ENCODE measurements around the gene GSTP1. TPM values are rescaled to one million over a fixed set of nuclear protein-coding genes. Genes with fewer than 3 reads are reported as not detected.
"Not testable (repeated sequence)": the region's sequence is repeated elsewhere in the genome, so short reads cannot be mapped to it uniquely, and the experiment has no call there.

GSTP1 gene
- total and polyA plus RNA-seq, 4 donors: 241 to 756 (median 473) TPM

DNA sequence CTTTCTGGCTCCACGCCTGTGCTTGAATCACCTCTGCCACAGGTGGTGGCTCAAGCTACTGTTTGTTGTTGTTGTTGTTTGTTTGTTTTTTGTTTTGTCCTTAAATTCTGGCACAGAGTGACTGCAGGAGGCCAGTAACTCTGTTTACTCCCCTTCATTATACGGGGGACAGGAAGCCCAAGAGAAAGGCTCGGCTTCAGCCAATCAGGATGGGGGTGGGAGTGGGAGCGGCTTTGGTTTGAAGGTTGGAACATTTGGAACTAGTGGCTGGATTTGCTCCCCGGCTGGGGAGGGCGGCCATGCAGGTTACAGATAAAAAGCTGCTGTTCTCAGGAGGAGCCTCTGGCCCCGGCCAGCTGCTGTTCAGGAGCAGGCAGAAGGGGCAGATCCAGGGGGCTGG lies 40.6 kb upstream of the GSTP1 start:
- DNase-seq (ENCODE audit: low read depth in 4 of 6, low spot score in 6 of 6): no peak
- Histone ChIP-seq H3K27ac (ENCODE audit: low read depth, low read length) (no peak overlapping the region), H3K27me3 (ENCODE audit: control insufficient read depth, insufficient read depth, low read length) (no peaks in the 10 kb centered on the region), H3K4me1 (ENCODE audit: control insufficient read depth, insufficient read depth, low read length) (peaks cover 5% of the 10 kb centered on the region), H3K9me3 (ENCODE audit: control insufficient read depth, insufficient read depth, low read length) (no peaks in the 10 kb centered on the region), H3K36me3 (ENCODE audit: control insufficient read depth, insufficient read depth, low read length) (no peaks in the 10 kb centered on the region), H3K4me3 (ENCODE audit: low read depth, low read length) (no peak overlapping the region)
- WGBS (ENCODE audit: insufficient coverage): 55% methylated on average over 5 of the region's 7 CpGs

DNA sequence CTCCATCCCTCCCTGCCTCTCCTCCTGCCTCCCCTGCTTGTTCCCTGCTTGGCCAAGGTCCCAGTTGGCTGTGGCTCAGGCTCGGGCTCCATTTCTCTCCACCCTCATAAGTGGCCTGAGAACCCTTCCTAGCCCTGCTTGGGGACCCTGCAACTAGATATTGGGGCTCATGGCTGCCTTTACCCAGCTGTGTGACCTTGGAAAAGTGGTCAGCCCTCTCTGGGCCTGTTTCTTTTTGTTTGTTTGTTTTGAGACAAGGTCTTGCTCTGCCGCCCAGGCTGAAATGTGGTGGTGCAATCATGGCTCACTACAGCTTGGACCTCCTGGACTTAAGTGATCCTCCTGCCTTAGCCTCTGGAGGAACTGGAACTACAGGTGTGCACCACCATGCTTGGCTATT lies 40.0 kb upstream of the GSTP1 start:
- no peaks in the 10 kb centered on the region for H3K27me3 ChIP-seq (ENCODE audit: control insufficient read depth, insufficient read depth, low read length)
- H3K36me3 ChIP-seq (ENCODE audit: control insufficient read depth, insufficient read depth, low read length): no peaks in the 10 kb centered on the region
- H3K9me3 ChIP-seq (ENCODE audit: control insufficient read depth, insufficient read depth, low read length): no peaks in the 10 kb centered on the region
- DNase-seq (ENCODE audit: low read depth in 4 of 6, low spot score in 6 of 6): no peak
- peaks cover 5% of the 10 kb centered on the region for H3K4me1 ChIP-seq (ENCODE audit: control insufficient read depth, insufficient read depth, low read length)
- H3K4me3 ChIP-seq (ENCODE audit: low read depth, low read length): no peak overlapping the region
- H3K27ac ChIP-seq (ENCODE audit: low read depth, low read length): no peak overlapping the region
- 67% methylated on average over 2 of the region's 2 CpGs for WGBS (ENCODE audit: insufficient coverage)

DNA sequence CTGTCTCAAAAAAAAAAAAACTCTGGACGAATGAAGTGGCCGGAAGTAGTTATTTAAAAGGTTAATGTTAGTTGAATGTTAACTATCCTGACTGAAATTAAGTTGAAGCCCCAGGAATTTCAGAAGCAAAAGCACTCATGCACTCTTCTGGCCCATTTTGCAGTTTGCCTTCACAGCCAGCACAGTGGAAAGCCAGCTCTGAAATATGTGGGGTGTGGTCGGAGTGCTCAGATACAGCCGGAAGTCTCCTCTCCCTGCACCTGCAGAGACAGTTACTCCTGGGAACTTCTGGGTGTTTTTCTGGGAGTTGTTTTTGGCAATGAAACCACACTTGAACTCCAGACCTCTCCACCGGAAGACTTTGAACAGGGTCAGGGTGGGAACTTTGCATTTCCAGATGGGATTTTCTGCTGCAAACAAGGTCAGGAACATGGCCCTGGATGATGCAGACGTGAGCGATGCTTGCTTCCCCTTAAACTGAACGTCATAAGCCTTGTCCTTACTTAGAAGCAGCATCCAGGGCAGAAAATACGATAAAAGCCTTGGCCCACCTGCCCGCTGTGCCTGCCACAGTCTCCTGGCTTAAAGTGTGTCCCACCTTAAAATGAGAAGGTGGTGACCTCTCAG lies 38.9 kb upstream of the GSTP1 start:
- 74% methylated on average over 9 of the region's 10 CpGs for WGBS (ENCODE audit: insufficient coverage)
- no peak overlapping the region for H3K4me3 ChIP-seq (ENCODE audit: low read depth, low read length)
- no peaks in the 10 kb centered on the region for H3K9me3 ChIP-seq (ENCODE audit: control insufficient read depth, insufficient read depth, low read length)
- H3K36me3 ChIP-seq (ENCODE audit: control insufficient read depth, insufficient read depth, low read length): no peaks in the 10 kb centered on the region
- H3K27me3 ChIP-seq (ENCODE audit: control insufficient read depth, insufficient read depth, low read length): no peaks in the 10 kb centered on the region
- H3K27ac ChIP-seq (ENCODE audit: low read depth, low read length): peak overlapping the region; percentile 61
- H3K4me1 ChIP-seq (ENCODE audit: control insufficient read depth, insufficient read depth, low read length): peaks cover 5% of the 10 kb centered on the region
- DNase-seq (ENCODE audit: low read depth in 4 of 6, low spot score in 6 of 6): peak in 1 of 6 donors; percentile 51

DNA sequence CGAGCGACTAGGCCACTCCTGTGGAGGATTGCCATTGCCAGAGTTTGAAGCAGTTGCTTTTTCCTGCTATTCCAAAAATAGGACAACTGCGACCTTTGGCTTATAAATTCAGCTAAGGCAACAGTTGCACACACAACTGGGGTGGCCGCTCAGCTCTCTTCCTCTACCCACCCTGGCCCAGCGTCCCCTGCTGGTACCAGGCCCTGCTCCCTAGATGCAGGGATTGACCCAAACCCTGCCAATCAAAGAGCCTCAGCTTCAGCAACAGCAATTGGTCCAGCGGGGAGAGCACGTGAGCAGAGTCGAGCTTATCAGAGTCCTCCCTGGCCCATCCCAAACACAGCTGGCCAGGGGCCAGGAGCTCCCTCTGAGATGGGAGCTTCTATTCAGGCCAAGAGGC lies 38.3 kb upstream of the GSTP1 start:
- H3K27ac ChIP-seq (ENCODE audit: low read depth, low read length): peak overlapping the region; percentile 61
- H3K4me1 ChIP-seq (ENCODE audit: control insufficient read depth, insufficient read depth, low read length): peaks cover 5% of the 10 kb centered on the region
- peak in 2 of 6 donors; percentile 13 to 43 for DNase-seq (ENCODE audit: low read depth in 4 of 6, low spot score in 6 of 6)
- no peaks in the 10 kb centered on the region for H3K27me3 ChIP-seq (ENCODE audit: control insufficient read depth, insufficient read depth, low read length)
- H3K4me3 ChIP-seq (ENCODE audit: low read depth, low read length): no peak overlapping the region
- no peaks in the 10 kb centered on the region for H3K36me3 ChIP-seq (ENCODE audit: control insufficient read depth, insufficient read depth, low read length)
- H3K9me3 ChIP-seq (ENCODE audit: control insufficient read depth, insufficient read depth, low read length): no peaks in the 10 kb centered on the region
- WGBS (ENCODE audit: insufficient coverage): 50% methylated on average over 8 of the region's 8 CpGs

DNA sequence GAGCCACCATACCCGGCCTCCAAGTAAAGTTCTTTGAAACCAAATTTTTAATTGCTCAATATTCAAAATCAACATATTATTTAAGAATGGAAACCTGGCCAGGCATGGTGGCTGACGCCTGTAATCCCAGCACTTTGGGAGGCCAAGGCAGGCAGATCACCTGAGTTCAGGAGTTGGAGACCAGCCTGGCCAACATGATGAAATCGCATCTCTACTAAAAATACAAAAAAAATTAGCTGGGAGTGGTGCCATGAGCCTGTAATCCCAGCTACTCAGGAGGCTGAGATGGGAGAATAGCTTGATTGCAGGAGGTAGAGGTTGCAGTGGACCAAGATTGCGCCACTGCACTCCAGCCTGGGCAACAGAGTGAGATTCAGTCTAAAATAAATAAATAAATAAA lies 35.5 kb upstream of the GSTP1 start:
- H3K4me1 ChIP-seq (ENCODE audit: control insufficient read depth, insufficient read depth, low read length); DNase-seq (ENCODE audit: low read depth in 4 of 6, low spot score in 6 of 6); H3K27ac ChIP-seq (ENCODE audit: low read depth, low read length); H3K27me3 ChIP-seq (ENCODE audit: control insufficient read depth, insufficient read depth, low read length); H3K9me3 ChIP-seq (ENCODE audit: control insufficient read depth, insufficient read depth, low read length); H3K4me3 ChIP-seq (ENCODE audit: low read depth, low read length); H3K36me3 ChIP-seq (ENCODE audit: control insufficient read depth, insufficient read depth, low read length): not testable (repeated sequence)
- no CpG with 5 or more reads among the region's 4 CpGs for WGBS (ENCODE audit: insufficient coverage)

DNA sequence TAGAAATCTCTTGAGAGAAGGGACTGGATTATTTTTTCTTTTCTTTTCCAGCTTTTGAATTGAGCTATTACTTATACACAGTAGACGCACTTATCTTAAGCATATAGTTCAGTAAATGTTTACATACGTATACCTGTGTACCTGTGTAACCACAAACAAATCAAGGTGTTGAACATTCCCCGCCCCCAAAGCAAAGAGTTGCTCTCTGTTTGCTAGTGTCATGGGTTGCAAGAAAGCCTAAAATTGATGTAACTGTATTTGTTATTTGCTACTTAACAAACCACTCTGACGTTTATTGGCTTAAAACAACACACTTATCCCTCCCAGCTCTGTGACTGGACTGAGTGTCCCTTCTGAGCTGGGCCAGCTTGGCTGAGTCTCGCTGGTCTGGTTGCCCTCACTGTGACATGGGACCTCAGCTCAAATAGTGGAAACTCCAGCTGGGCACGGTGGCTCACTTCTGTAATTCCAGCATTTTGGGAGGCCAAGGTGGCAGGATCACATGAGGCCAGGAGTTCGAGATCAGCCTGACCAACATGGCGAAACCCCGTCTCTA lies 35.0 kb upstream of the GSTP1 start:
- Histone ChIP-seq H3K4me3 (ENCODE audit: low read depth, low read length) (no peak overlapping the region), H3K9me3 (ENCODE audit: control insufficient read depth, insufficient read depth, low read length) (peaks cover 2% of the 10 kb centered on the region), H3K27me3 (ENCODE audit: control insufficient read depth, insufficient read depth, low read length) (no peaks in the 10 kb centered on the region), H3K36me3 (ENCODE audit: control insufficient read depth, insufficient read depth, low read length) (no peaks in the 10 kb centered on the region), H3K4me1 (ENCODE audit: control insufficient read depth, insufficient read depth, low read length) (peaks cover 5% of the 10 kb centered on the region), H3K27ac (ENCODE audit: low read depth, low read length) (no peak overlapping the region)
- 91% methylated on average over 3 of the region's 9 CpGs for WGBS (ENCODE audit: insufficient coverage)
- DNase-seq (ENCODE audit: low read depth in 4 of 6, low spot score in 6 of 6): no peak

GRCh38 chr11:67551127-67551526 lies 32.5 kb upstream of the GSTP1 start:
- no peaks in the 10 kb centered on the region for H3K27me3 ChIP-seq (ENCODE audit: control insufficient read depth, insufficient read depth, low read length)
- no peak for DNase-seq (ENCODE audit: low read depth in 4 of 6, low spot score in 6 of 6)
- no peaks in the 10 kb centered on the region for H3K36me3 ChIP-seq (ENCODE audit: control insufficient read depth, insufficient read depth, low read length)
- H3K4me3 ChIP-seq (ENCODE audit: low read depth, low read length): no peak overlapping the region
- H3K4me1 ChIP-seq (ENCODE audit: control insufficient read depth, insufficient read depth, low read length): no peaks in the 10 kb centered on the region
- H3K27ac ChIP-seq (ENCODE audit: low read depth, low read length): no peak overlapping the region
- peaks cover 2% of the 10 kb centered on the region for H3K9me3 ChIP-seq (ENCODE audit: control insufficient read depth, insufficient read depth, low read length)

DNA sequence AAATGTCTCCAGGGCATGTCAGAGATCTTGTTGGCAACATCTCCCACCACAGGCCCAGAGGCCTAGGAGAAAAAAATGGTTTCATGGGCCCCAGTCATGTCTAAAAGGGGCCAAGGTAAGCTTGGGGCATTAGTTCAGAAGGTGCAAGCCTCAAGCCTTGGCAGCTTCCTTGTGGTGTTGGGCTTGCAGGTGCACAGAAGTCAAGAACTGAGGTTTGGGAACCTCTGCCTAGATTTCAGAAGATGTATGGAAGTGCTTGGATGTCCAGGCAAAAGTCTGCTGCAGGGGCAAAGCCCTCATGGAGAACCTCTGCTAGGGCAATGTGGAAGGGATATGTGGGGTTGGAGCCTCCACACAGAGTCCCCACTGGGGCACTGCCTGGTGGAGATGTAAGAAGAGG lies 31.9 kb upstream of the GSTP1 start:
- H3K27ac ChIP-seq (ENCODE audit: low read depth, low read length); H3K9me3 ChIP-seq (ENCODE audit: control insufficient read depth, insufficient read depth, low read length); H3K4me1 ChIP-seq (ENCODE audit: control insufficient read depth, insufficient read depth, low read length); H3K36me3 ChIP-seq (ENCODE audit: control insufficient read depth, insufficient read depth, low read length); DNase-seq (ENCODE audit: low read depth in 4 of 6, low spot score in 6 of 6); H3K27me3 ChIP-seq (ENCODE audit: control insufficient read depth, insufficient read depth, low read length); H3K4me3 ChIP-seq (ENCODE audit: low read depth, low read length): not testable (repeated sequence)

GRCh38 chr11:67556244-67556643 lies 27.4 kb upstream of the GSTP1 start:
- Histone ChIP-seq H3K27me3 (ENCODE audit: control insufficient read depth, insufficient read depth, low read length) (no peaks in the 10 kb centered on the region), H3K9me3 (ENCODE audit: control insufficient read depth, insufficient read depth, low read length) (peaks cover 2% of the 10 kb centered on the region), H3K4me3 (ENCODE audit: low read depth, low read length) (no peak overlapping the region), H3K4me1 (ENCODE audit: control insufficient read depth, insufficient read depth, low read length) (no peaks in the 10 kb centered on the region), H3K27ac (ENCODE audit: low read depth, low read length) (no peak overlapping the region), H3K36me3 (ENCODE audit: control insufficient read depth, insufficient read depth, low read length) (no peaks in the 10 kb centered on the region)
- DNase-seq (ENCODE audit: low read depth in 4 of 6, low spot score in 6 of 6): no peak
- WGBS (ENCODE audit: insufficient coverage): 100% methylated on average over 2 of the region's 3 CpGs

GRCh38 chr11:67558084-67558772 lies 25.4 kb upstream of the GSTP1 start:
- WGBS (ENCODE audit: insufficient coverage): 87% methylated on average over 16 of the region's 19 CpGs
- no peak overlapping the region for H3K4me3 ChIP-seq (ENCODE audit: low read depth, low read length)

More at GRCh38 chr11:67558084-67558772, 25.4 kb upstream of the GSTP1 start:
- Histone ChIP-seq H3K4me1 (ENCODE audit: control insufficient read depth, insufficient read depth, low read length) (no peaks in the 10 kb centered on the region), H3K27ac (ENCODE audit: low read depth, low read length) (no peak overlapping the region), H3K27me3 (ENCODE audit: control insufficient read depth, insufficient read depth, low read length) (no peaks in the 10 kb centered on the region), H3K36me3 (ENCODE audit: control insufficient read depth, insufficient read depth, low read length) (no peaks in the 10 kb centered on the region), H3K9me3 (ENCODE audit: control insufficient read depth, insufficient read depth, low read length) (no peaks in the 10 kb centered on the region)
- DNase-seq (ENCODE audit: low read depth in 4 of 6, low spot score in 6 of 6): no peak

Measured in spinal cord (tissue), 10 donors.